Activated CD4-positive, alpha-beta T cell treated with anti-CD3 and anti-CD28 coated beads, Interleukin-2, amount 10 ng/mL, durations not matched to agents 24 days and 14 days (primary cell): ENCODE results near the gene EYA2. TPM values are rescaled to one million over a fixed set of nuclear protein-coding genes. Genes with fewer than 3 reads are reported as not detected.

ENCODE experiments used
- DNase-seq: peaks from one replicate; pipeline ENCODE4 v3.0.0; 2022
- H3K27ac Mint-ChIP-seq: one replicate; pipeline ENCODE4 v1.8.0; 2022; ENCODE audit warnings: mild to moderate bottlenecking, mixed read lengths
- H3K27me3 Mint-ChIP-seq: one replicate; pipeline ENCODE4 v1.8.0; 2022; ENCODE audit warnings: mixed read lengths
- H3K36me3 Mint-ChIP-seq: one replicate; pipeline ENCODE4 v1.8.0; 2022; ENCODE audit warnings: low read depth, mild to moderate bottlenecking, mixed read lengths
- H3K4me1 Mint-ChIP-seq: one replicate; pipeline ENCODE4 v1.8.0; 2021; ENCODE audit warnings: mixed read lengths
- H3K4me3 Mint-ChIP-seq: one replicate; pipeline ENCODE4 v1.8.0; 2022; ENCODE audit warnings: mild to moderate bottlenecking, moderate library complexity, mixed read lengths
- H3K9me3 Mint-ChIP-seq: one replicate; pipeline ENCODE4 v1.8.0; 2021; ENCODE audit warnings: mixed read lengths
- intact Hi-C: fragments of 100-400 bp; cut with micrococcal nuclease; formaldehyde crosslinking; loops from one replicate; pipeline ENCODE4 v1.15.1; 2023
- total RNA-seq: library from RNA; stranded (reverse); gene quantifications from 2 replicates; pipeline ENCODE4 v1.2.3, GENCODE V29; 2022

Gene EYA2
- total RNA-seq, result not detected in 2 replicates

DNA sequence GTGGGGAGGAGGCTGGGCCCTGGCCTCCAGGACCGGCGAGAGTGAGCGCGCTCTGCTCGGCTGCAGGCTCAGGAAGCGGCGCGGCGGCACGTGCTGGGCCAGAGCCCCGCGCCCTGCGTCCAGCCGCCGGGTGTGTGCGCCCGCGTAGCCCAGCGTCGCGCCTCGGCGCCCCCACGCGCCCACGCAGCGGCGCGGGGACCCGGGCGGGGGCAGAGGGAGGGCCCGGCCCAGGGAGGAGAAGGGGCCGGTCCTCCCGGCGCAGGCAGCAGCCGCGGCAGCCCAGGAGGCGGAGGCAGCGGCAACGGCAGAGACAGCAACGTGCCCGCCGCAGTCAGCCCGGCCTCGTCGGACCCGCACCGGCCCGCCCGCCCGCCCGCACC is at the start of gene EYA2:
Gene EYA2 (plus strand): TSS at position 265 of the 380 bp plus-strand sequence. CDS start 95,168 bp downstream, outside the sequence.
- H3K4me3 Mint-ChIP-seq, result no peak within 1 kb of the TSS
- DNase-seq, result no peak
- intact Hi-C loops, result no loop called here
- peaks cover 65% of the 10 kb centered on the region for H3K27me3 Mint-ChIP-seq
- H3K36me3 Mint-ChIP-seq, result no peaks in the 10 kb centered on the region
- no peak within 1 kb of the TSS for H3K27ac Mint-ChIP-seq
- H3K4me1 Mint-ChIP-seq, result no peaks in the 10 kb centered on the region
- no peaks in the 10 kb centered on the region for H3K9me3 Mint-ChIP-seq

DNA sequence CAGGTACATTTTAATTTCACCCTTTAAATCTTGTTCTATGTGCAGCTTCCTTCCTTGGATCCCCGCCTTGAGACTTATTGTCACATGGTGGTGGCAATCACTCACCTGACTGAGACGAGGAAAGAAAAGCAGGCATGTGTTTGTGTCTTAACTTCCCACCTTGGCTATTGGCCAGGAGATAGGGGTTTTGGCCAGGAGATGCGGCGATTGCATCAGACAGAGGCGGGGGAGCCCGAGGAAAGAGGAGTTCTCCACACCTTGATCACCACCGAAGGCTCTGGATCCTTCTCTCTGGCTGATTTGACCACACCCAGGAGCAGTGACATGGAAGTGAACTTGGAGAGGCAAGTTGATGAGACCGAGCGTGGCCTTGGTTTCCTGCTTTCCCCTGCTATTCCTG is 49.7 kb upstream of the EYA2 start:
- Mint-ChIP-seq H3K9me3 (no peaks in the 10 kb centered on the region), H3K36me3 (no peaks in the 10 kb centered on the region), H3K27me3 (peaks cover 7% of the 10 kb centered on the region), H3K4me1 (no peaks in the 10 kb centered on the region), H3K27ac (no peak overlapping the region), H3K4me3 (no peak overlapping the region)
- intact Hi-C loops, result no loop called here
- DNase-seq, result no peak

DNA sequence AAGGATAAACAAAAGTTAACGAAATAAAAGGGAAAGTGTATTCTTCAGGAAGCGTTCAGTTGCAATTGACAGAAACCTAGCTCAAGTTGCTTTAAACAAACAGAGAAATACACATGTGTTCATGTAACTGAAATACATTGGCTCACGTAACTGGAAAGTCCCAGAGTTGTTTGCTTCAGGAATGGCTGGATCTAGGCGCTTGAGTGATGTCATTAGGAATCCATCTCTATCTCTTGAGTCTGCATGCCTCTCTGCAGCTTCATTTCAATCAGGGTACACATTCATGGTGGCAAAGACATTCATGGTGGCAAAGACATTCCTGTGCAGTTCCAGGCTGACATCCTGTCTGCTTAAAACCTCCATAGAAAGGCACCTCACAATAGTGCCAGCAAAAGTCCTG is 45.4 kb upstream of the EYA2 start:
- H3K36me3 Mint-ChIP-seq, result no peaks in the 10 kb centered on the region
- intact Hi-C loops, result no loop called here
- no peaks in the 10 kb centered on the region for H3K27me3 Mint-ChIP-seq
- no peaks in the 10 kb centered on the region for H3K9me3 Mint-ChIP-seq
- no peak overlapping the region for H3K27ac Mint-ChIP-seq
- no peak for DNase-seq
- H3K4me1 Mint-ChIP-seq, result no peaks in the 10 kb centered on the region
- no peak overlapping the region for H3K4me3 Mint-ChIP-seq

DNA sequence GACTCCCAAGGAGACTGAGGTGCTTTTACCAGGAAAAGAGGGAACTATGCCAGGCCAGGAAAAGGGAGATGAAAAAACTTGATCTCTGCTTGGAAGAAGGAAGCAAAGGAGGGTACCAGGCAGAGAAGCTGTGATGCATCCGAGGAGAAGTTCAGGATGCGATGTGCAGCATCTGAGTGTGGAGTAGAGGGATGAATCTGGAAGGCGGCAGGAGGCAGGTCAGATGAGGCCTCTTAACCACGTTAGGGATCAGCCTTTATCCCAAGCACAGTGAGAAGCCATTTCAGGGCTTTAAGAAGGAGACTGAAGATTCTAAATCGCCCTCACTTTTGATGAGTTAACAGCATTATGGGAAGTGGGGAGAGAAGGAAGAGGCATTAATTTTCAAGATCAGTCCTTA is 44.9 kb upstream of the EYA2 start:
- H3K9me3 Mint-ChIP-seq, result no peaks in the 10 kb centered on the region
- no peak overlapping the region for H3K27ac Mint-ChIP-seq
- H3K36me3 Mint-ChIP-seq, result no peaks in the 10 kb centered on the region
- no peak overlapping the region for H3K4me3 Mint-ChIP-seq
- DNase-seq, result no peak
- no peaks in the 10 kb centered on the region for H3K4me1 Mint-ChIP-seq
- intact Hi-C loops, result no loop called here
- no peaks in the 10 kb centered on the region for H3K27me3 Mint-ChIP-seq

GRCh38 chr20:46850416-46850815 is 44.2 kb upstream of the EYA2 start:
- Mint-ChIP-seq H3K27ac (no peak overlapping the region), H3K27me3 (no peaks in the 10 kb centered on the region), H3K9me3 (no peaks in the 10 kb centered on the region), H3K4me3 (no peak overlapping the region), H3K4me1 (no peaks in the 10 kb centered on the region), H3K36me3 (no peaks in the 10 kb centered on the region)
- intact Hi-C loops, result no loop called here
- DNase-seq, result no peak

DNA sequence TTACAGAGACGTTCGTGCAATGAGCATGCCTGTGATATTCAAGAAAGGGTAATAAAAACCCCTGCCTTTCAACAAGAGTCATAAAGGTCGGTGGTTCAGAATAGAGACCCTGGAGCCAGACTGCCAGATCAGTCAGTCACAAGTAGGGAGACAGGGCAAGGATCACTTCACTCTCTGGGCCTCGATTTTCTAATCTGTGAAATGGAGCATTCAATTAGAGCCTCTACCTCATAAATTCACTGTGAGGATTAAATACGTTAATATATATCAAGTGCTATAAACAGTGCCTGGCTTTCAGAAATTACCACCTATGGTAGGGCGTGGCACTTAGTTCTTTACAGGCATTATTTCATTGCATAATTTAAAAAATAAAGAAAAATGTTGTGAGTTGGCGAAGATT is 43.7 kb upstream of the EYA2 start:
- no peaks in the 10 kb centered on the region for H3K4me1 Mint-ChIP-seq
- no peaks in the 10 kb centered on the region for H3K9me3 Mint-ChIP-seq
- H3K36me3 Mint-ChIP-seq, result no peaks in the 10 kb centered on the region
- intact Hi-C loops, result no loop called here
- H3K27me3 Mint-ChIP-seq, result no peaks in the 10 kb centered on the region
- no peak overlapping the region for H3K27ac Mint-ChIP-seq
- DNase-seq, result no peak
- H3K4me3 Mint-ChIP-seq, result no peak overlapping the region

DNA sequence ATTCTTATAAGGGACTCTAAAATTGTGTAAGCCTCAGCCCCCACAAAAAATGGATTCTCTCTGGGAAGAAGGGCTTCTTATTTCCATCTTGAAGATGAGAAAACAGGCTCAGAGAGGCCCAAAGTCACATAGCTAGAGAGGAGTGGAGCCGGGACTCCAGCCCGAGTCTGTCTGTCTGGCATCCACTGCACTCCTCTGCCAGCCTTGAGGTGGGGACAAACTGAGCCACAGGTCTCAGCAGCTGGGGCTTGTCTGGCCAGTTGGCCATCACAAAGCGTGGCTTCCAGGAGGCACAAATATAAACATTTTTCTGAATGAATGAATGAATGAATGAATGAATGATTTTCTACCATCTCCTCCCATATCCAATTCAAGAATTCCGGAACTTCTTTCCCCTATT is 42.9 kb upstream of the EYA2 start:
- Mint-ChIP-seq H3K27ac (no peak overlapping the region), H3K36me3 (no peaks in the 10 kb centered on the region), H3K9me3 (no peaks in the 10 kb centered on the region), H3K27me3 (no peaks in the 10 kb centered on the region), H3K4me3 (no peak overlapping the region), H3K4me1 (no peaks in the 10 kb centered on the region)
- intact Hi-C loops, result no loop called here
- DNase-seq, result no peak

DNA sequence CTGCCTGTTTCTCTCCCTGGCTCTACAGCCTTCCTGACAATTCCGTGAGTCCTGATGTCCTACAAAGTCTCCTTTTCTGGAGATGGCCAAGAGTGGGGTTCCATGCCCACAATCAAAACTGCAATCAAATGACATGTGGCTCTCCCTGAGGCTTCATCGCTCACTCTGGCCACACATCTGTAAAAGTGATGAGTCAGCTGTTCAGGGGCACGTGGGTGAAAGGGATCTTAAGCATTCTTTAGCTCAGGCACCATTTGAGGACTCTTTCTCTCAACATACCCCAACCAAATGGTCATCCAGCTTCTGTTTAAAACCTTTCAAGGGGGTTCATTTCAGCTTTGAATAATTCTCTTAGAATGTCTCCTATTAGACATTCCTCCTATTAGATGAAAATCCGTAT is 42.3 kb upstream of the EYA2 start:
- H3K36me3 Mint-ChIP-seq, result no peaks in the 10 kb centered on the region
- H3K4me1 Mint-ChIP-seq, result no peaks in the 10 kb centered on the region
- no peaks in the 10 kb centered on the region for H3K9me3 Mint-ChIP-seq

DNA sequence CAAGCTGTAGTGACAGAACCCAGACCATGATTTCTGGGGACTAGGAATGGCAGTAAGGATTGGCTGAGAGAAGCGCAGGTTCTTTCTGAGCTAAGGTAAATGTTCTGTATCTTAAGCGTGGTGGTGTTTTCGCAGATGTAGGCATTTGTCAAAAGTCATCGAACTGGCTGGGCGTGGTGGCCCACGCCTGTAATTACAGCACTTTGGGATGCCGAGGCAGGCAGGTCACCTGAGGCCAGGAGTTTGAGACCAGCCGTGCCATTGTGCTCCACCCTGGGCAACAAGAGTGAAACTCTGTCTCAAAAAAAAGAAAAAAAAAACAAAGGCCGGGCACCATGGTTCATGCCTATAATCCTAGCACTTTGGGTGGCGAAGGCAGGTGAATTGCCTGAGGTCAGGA is 40.7 kb upstream of the EYA2 start:
- no peaks in the 10 kb centered on the region for H3K36me3 Mint-ChIP-seq
- no peak overlapping the region for H3K27ac Mint-ChIP-seq
- no peaks in the 10 kb centered on the region for H3K4me1 Mint-ChIP-seq
- DNase-seq, result no peak
- H3K27me3 Mint-ChIP-seq, result no peaks in the 10 kb centered on the region
- intact Hi-C loops, result no loop called here
- H3K4me3 Mint-ChIP-seq, result no peak overlapping the region
- no peaks in the 10 kb centered on the region for H3K9me3 Mint-ChIP-seq

More for the DNA sequence above, 42.3 kb upstream of the EYA2 start:
- Mint-ChIP-seq H3K27me3 (no peaks in the 10 kb centered on the region), H3K27ac (no peak overlapping the region), H3K4me3 (no peak overlapping the region)
- intact Hi-C loops, result no loop called here
- no peak for DNase-seq

- no peak for DNase-seq
- H3K4me1 Mint-ChIP-seq, result no peaks in the 10 kb centered on the region
- H3K36me3 Mint-ChIP-seq, result no peaks in the 10 kb centered on the region
- no peaks in the 10 kb centered on the region for H3K9me3 Mint-ChIP-seq
- intact Hi-C loops, result no loop called here
- no peak overlapping the region for H3K4me3 Mint-ChIP-seq
- peaks cover 16% of the 10 kb centered on the region for H3K27me3 Mint-ChIP-seq
- H3K27ac Mint-ChIP-seq, result no peak overlapping the region
Observed at GRCh38 chr20:46857061-46857831, 37.4 kb upstream of the EYA2 start.

- Mint-ChIP-seq H3K36me3 (no peaks in the 10 kb centered on the region), H3K9me3 (peaks cover 12% of the 10 kb centered on the region), H3K4me1 (peaks cover 3% of the 10 kb centered on the region), H3K27ac (no peak overlapping the region), H3K27me3 (peaks cover 20% of the 10 kb centered on the region), H3K4me3 (no peak overlapping the region)
- intact Hi-C loops, result no loop called here
- no peak for DNase-seq
Observed at GRCh38 chr20:46865824-46866223, 28.8 kb upstream of the EYA2 start.

- Mint-ChIP-seq H3K4me1 (peaks cover 6% of the 10 kb centered on the region), H3K27ac (no peak overlapping the region), H3K36me3 (no peaks in the 10 kb centered on the region), H3K4me3 (no peak overlapping the region), H3K27me3 (peaks cover 5% of the 10 kb centered on the region), H3K9me3 (peaks cover 12% of the 10 kb centered on the region)
- intact Hi-C loops, result no loop called here
- DNase-seq, result no peak
Observed at GRCh38 chr20:46870041-46870440, 24.6 kb upstream of the EYA2 start.

GRCh38 chr20:46872328-46873211 is 22.1 kb upstream of the EYA2 start:
- Mint-ChIP-seq H3K4me1 (peaks cover 3% of the 10 kb centered on the region), H3K9me3 (peaks cover 12% of the 10 kb centered on the region), H3K27me3 (peaks cover 8% of the 10 kb centered on the region), H3K27ac (no peak overlapping the region), H3K36me3 (no peaks in the 10 kb centered on the region), H3K4me3 (no peak overlapping the region)
- intact Hi-C loops, result no loop called here
- peak; percentile 56 for DNase-seq

DNA sequence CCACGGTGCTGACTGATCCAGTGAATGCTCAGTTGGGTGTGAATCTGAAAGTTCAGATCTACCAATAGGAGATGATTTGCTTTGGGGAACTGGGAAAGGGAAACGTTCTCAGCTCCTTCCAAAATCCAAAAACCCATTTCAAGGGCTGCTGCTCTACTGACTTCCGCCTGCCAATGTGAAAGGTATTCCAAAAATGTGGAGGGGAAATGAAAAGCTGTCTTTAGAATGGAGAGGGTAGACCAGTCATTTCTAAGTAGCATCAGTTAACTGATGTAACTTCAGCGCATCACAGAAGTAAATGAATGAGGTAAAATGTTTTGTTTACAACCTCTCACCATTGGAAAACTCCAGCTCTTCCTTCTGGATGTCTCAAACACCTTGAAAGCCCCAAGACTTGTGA is 19.6 kb upstream of the EYA2 start:
- no peaks in the 10 kb centered on the region for H3K36me3 Mint-ChIP-seq
- intact Hi-C loops, result no loop called here
- H3K4me1 Mint-ChIP-seq, result peaks cover 3% of the 10 kb centered on the region
- DNase-seq, result peak; percentile 28
- peaks cover 4% of the 10 kb centered on the region for H3K9me3 Mint-ChIP-seq
- no peak overlapping the region for H3K27ac Mint-ChIP-seq
- H3K4me3 Mint-ChIP-seq, result no peak overlapping the region
- peaks cover 6% of the 10 kb centered on the region for H3K27me3 Mint-ChIP-seq
